Smooth muscle cell of bladder (primary cell): ENCODE results near the gene ELP6. TPM values are rescaled to one million over a fixed set of nuclear protein-coding genes. Genes with fewer than 3 reads are reported as not detected.

Experiments
- total RNA-seq: library from RNA; depleted of rRNA; stranded (reverse); fragments of >200 nt; gene quantifications from 2 replicates; pipeline ENCODE4 v1.2.3, GENCODE V29; 2014

Gene ELP6
- 27.4 and 31.4 TPM in 2 replicates for total RNA-seq

DNA sequence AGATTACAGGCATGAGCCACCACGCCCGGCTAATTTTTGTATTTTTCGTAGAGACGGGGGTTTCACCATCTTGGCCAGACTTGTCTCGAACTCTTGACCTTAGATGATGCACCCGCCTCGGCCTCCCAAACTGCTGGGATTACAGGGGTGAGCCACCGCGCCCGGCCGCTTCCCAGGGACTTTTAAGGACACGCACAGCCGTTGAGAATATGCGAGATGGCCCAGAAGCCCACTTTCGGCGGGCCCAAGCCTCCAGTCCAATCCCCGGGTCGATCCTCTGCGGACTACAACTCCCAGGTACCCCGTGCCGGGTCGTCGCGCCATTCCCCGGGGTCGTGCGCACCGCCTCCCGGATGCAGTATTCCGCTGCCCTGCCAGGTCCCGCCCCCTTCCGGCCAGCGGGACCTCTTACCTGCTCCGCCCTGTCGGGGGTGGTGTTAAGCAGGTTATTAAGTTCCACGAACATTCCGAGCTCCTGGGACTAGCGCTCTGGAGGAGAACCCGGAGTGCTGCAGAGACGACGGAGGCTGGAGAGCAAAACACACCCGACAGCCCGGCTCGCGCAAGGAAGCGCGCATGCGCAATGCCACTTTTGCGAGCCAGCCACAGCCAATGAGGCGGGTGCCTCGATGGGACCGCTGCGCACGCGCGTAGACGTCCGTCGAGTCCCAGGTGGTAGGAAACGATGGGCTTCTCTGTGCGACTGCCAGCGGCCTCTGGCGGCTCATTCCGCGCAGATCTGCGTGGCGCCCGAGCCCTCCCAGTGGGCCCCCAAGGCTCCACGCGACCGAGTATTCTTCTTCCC lies at the start of gene ELP6:
TSS of gene ELP6 (minus strand) at position 588 of the 805 bp plus-strand sequence. CDS start at position 466, 122 bp downstream.

DNA sequence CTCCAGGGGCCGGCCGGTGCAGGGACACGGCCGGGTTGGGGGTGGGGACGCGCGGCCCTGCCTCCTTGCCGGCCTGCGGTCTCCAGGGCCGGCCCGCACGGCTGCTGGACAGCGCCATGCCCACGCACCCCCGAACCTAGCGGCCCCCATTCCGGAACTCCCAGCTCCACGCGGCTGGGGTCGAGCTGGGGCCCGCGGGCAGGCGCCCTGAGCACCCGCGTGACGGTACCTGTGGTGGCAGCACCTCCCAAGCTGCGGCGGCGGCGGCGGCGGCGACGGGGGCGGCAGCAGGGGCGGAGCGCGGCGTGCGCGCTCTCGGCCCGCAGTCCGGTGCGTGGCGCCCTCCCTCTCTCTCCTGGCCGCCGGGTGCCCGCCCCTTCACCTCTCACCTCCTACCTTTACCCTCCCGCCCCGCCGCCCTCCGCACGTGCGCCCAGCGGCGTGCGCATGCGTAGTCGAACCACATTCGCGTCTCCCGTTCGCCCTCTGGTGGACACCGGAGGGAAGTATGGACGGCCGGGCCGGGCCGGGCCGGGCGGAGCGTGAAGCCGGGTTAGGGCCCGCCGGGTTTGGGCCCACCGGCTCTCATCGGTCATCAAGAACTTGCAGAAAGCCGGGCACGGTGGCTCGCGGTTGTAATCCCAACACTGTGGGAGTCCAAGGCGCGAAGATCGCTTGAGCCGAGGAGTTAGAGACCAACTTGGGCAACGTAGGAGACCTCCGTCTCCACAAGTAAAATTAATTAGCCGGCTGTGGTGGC lies 37.8 kb downstream of the ELP6 start, which contains the start of gene SCAP:
TSS of gene SCAP (minus strand) at position 372 of the 760 bp plus-strand sequence. CDS start 32,948 bp downstream, outside the sequence.

Other genes starting within 250 kb of the ELP6 start
- gene KIF9, start 230.9 kb downstream of the ELP6 start, total RNA-seq: 3.1 and 3.7 TPM in 2 replicates
- gene KLHL18, start 230.8 kb downstream of the ELP6 start, total RNA-seq: 14.2 and 15.1 TPM in 2 replicates
- 9.5 and 14.7 TPM in 2 replicates for gene PTPN23, start 132.7 kb downstream of the ELP6 start, total RNA-seq
- gene SCAP, start 37.8 kb downstream of the ELP6 start, total RNA-seq: 66.1 and 69.7 TPM in 2 replicates
- 0.18 and 0.28 TPM in 2 replicates for gene CSPG5, start 65.2 kb upstream of the ELP6 start, total RNA-seq